ENCODE measurements around the gene ICOSLG.
"Not testable (repeated sequence)": the region's sequence is repeated elsewhere in the genome, so short reads cannot be mapped to it uniquely, and the experiment has no call there.

ICOSLG gene, protein sequence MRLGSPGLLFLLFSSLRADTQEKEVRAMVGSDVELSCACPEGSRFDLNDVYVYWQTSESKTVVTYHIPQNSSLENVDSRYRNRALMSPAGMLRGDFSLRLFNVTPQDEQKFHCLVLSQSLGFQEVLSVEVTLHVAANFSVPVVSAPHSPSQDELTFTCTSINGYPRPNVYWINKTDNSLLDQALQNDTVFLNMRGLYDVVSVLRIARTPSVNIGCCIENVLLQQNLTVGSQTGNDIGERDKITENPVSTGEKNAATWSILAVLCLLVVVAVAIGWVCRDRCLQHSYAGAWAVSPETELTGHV

DNA sequence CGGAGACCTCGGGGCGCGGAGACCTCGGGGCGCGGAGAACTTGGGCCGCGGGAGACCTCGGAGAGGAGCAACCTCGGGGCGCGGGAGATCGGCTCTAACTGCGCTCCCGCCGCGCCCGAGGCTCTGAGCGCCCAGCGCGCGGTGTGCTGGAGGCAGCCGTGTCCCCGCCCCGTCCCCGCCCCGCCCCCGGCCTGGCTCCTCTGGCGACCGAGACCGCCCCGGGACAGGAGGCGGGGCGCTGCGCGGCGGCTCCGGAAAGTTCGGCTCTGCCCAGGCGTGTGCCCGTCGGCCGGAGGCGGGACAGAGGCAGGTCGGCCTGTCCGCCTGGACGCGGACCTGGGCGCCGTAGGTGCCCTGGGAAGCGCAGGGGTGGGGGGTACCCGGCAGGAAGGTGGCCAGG, at the start of gene ICOSLG:
ICOSLG (minus strand) TSS at position 102 of the 400 bp plus-strand sequence. CDS start 126 bp downstream, outside the sequence.
- DNase-seq, result not testable (repeated sequence)

DNA sequence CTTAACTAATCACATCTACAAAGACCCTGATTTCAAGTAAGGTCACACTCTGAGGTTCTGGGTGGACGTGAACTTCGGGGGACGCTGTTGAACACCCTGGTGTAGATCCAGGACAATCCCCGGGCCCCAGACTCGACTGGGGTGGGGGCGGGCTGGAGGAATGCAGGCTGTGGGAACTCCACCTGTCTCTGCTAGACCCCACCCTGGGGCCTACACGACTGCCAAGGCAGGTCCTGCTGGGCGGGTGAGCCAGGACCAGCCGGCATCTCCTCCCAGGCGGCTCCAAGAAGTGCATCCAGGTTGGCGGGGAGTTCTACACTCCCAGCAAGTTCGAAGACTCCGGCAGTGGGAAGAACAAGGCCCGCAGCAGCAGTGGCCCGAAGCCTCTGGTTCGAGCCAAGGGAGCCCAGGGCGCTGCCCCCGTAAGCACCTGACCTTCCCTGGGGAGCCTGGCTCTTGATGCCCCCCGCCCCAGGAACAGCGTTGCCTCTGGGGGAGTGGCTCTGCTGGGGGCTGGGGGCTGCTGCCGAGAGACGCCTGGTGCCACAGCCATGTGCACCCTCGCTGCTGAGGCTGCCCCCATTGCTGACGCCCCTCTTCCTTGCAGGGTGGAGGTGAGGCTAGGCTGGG, 48.8 kb upstream of the ICOSLG start:
- DNase-seq, result no peak

DNA sequence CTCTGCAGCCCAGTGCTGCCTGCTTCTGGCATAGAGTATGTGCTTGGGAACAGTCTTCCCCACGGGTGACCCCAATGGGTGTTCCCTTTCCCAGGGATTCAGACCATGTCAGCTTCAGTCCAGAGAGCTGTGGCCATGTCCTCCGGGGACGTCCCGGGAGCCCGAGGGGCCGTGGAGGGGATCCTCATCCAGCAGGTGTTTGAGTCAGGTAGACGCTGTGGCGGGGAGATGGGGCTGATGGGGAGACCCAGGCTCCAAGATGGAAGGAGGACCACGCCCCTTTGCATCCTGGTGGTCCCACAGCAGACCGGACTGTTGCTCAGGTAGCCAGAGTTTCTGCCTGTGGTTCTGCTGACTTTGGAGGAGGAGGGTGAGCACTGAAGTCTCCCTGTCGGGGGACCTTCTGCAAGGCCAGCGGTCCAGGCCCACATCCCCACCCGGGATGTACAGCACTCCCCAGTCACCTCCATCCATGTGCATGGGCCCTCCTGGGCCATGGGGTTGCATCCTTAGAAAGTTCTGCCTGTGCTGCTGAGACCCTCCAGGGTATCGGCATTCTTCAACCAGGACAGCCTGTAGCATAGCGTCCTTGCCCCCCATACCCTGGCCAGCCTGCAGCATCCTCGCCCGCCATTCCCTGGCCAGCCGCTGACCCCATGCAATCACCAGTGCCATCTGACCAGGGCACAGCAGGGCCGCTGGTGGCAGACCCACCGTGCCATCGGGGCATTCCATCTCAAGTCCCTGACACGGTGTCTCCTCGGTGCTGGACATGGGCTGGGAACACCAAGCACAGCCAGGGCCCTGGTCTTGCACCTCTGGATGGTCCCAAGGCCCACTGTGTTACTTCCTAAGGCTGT, 47.7 kb upstream of the ICOSLG start:
- DNase-seq, result no peak

DNA sequence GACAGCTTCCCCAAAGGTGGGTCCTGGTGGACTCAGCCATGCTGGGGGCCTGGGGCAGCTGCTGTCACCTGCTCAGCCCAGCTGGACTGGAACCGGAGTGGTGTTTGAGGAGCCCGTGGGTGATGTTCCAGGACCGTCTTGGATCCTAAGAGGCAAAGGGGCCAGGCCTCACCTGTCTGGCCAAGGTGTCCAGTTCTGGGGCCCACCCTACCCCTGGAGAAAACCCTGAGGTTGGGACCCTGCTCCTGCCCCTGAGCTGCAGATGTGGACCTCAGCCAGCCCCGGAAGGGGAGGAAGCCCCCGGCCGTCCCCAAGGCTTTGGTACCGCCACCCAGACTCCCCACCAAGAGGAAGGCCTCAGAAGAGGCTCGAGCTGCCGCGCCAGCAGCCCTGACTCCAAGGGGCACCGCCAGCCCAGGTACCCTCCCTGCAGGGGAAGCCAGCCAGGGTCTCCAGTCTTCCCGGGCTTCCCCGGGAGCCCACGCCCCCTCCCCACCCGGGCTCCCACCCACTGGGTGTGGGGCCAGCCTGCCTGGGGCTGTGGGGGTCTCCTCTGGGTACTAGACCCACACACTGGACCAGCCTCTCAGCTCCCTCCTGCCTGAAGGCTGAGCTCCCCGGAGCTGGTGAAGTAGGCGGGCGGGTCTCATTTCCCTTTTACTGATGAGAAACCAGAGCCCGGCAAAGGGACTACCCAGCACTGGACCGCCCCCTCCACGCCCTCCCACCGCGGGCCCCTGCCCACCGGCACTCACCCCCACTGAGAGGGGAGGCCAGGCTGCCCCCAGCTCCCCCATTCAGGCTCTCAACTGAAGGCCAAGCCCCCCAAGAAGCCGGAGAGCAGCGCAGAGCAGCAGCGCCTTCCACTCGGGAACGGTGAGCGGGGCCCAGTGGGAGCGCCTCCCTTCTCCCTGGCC, 46.2 kb upstream of the ICOSLG start:
- no peak for DNase-seq

DNA sequence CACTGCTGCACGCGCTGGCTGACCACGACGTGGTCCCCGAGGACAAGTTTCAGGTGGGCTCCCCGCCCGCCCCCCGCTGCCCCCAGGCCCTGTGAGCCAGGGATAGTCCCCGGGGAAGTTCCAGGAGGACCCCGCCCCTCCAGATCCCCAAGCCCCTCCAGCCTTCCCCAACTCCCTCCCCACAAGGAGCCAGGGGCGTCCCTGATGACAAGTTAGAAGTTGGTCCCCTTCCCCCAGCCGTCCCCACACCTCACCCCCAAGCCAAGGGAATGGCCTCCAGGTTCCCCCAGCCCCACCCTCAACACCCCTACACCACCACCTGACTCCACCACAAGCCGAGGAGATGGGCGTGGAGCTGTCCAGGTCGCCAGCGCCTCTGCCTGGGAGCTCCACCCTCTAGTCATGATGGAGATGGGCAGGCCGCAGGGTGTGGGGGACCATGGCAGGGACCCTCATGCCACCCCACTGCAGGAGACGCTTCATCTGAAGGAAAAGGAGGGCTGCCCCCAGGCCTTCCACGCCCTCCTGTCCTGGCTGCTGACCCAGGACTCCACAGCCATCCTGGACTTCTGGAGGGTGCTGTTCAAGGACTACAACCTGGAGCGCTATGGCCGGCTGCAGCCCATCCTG, 45.5 kb upstream of the ICOSLG start:
- no peak for DNase-seq

DNA sequence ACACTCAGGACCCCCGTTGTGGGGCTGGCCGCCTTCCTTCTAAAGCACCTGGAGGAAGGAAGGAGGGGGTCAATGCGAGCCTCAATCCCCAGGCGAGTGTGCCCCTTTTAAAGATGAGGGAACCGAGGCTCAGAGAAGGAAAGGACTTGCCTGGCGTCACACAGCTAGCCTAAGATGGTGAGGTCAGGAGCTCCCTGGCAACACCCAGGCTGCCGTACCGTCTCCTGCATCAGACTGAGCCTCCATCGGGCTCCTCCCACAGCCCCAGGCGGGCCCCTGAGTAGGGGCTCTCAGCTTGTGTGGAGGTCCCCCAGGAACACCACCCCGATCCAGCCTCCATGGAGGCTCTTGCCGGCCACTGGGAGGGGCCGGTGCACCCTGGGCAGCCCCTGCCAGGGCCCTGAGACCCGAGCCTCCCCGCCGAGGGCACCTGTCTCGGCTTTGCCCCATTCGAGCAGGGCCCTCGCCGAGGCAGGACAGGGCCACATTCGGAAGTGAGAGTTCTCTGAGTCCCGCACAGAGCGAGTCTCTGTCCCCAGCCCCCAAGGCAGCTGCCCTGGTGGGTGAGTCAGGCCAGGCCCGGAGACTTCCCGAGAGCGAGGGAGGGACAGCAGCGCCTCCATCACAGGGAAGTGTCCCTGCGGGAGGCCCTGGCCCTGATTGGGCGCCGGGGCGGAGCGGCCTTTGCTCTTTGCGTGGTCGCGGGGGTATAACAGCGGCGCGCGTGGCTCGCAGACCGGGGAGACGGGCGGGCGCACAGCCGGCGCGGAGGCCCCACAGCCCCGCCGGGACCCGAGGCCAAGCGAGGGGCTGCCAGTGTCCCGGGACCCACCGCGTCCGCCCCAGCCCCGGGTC, 44.6 kb upstream of the ICOSLG start, which contains the start of gene AIRE:
AIRE (plus strand) TSS at position 739 of the 855 bp plus-strand sequence. CDS start 131 bp downstream, outside the sequence.
- DNase-seq, result no peak

DNA sequence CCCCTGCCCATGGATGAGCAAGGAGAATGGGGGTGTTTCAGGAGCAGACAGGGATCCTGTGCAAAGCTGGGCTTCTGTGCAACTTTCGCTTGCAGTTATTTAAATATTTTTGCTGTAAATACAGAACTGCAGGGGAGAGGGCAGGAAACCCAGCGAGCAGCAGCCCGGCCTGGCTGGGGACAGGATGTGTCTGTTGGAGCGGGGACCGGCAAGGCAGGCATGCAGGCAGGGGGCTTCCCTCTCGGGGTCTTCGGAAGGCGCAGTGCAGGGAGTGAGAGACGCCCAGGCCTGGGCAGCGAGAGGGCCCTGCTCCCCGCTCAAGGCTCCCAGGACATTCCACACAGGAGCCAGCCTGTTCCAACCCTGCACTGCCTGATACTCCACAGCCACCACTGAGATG, 43.2 kb upstream of the ICOSLG start:
- no peak for DNase-seq

DNA sequence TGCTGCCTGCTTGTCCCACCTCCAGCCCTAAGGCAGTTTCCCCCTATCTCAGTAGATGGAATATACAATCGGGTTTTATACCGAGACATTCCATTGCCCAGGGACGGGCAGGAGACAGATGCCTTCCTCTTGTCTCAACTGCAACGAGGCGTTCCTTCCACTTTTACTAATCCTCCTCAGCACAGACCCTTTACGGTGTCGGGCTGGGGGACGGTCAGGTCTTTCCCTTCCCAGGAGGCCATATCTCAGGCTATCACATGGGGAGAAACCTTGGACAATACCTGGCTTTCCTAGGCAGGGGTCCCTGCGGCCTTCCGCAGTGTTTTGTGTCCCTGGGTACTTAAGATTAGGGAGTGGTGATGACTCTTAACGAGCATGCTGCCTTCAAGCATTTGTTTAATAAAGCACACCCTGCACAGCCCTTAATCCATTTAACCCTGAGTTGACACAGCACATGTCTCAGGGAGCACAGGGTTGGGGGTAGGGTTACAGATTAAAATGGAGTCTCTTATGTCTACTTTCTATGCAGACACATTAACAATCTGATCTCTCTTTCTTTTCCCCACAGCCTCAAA, 42.6 kb upstream of the ICOSLG start:
- DNase-seq, result not testable (repeated sequence)

DNA sequence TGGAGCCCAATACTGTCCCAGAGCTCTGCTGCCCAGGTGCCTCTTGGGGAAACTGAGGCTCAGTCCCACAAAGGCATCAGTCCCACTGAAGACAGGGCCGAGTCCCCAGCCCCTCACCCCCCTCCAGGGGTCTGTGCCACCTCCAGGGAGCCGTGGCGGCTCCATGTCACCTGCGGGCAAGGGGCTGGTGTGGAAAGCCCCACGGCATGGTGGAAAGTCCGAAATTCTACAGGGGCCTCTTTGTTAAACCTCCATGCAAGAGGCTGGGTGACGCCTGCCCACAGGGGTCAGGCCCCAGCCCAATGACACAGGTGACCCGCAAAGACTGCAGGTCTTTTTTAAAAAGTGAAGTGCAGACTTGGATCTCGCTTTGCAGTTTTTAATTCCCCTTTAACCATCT, 41.6 kb upstream of the ICOSLG start:
- no peak for DNase-seq

DNA sequence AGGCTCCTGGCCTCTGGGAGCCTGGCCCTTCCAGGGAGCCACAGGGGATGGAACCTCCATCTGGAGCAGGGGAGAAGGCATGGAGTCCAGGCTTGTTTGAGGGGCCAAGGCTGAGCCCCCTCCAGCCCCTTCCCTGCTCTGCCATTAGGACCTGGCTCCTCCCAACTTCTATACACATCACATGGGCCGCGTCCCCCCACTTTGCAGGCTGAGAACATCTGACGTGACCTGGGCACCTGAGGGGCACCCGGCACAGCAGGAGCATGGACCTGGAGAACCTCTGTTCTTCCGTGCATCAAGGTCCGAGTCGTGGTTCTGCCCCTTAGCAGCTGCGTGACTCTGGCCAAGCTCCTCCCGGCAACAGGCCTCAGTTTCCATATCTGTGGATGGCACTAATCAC, 41.1 kb upstream of the ICOSLG start:
- no peak for DNase-seq

DNA sequence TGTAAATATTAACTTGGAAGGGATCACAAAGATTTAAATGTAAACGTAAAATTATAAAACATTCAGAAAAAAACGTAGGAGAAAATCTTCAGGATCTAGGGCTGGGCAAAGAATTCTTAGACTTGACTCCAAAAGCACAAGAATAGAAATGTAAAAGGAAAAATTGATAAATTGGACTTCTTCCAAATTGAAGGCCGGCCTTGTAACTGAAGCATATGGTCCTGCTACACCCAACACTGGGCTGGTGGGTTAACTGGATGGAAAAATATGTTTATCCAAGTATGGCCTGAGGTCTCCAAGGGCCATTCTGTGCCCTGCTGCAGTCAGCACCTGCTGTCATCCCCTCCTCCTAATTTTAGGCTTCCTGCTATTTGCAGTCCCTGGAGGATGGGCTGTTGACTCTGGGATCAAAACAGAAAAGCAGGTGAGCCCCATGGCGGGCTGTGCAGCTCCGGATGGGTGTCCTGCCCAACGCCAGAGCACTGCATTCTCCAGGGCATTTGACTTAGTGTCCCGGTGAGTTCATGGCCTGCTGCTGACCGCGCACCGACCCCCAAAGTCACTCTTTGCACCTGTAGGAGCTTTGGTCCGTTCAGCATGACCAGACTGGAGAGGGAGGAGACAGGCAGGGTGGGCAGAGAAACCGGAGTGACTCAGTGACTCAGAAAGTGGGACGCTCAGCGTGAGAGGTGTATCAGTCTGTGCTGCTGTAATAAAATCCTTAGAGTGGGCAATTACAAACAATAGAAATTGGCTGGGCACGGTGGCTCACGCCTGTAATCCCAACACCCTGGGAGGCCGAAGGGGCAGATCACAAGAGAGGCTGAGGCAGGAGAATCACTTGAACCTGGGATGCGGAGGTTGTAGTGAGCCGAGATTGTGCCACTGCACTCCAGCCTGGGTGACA, 38.9 kb upstream of the ICOSLG start:
- no peak for DNase-seq

DNA sequence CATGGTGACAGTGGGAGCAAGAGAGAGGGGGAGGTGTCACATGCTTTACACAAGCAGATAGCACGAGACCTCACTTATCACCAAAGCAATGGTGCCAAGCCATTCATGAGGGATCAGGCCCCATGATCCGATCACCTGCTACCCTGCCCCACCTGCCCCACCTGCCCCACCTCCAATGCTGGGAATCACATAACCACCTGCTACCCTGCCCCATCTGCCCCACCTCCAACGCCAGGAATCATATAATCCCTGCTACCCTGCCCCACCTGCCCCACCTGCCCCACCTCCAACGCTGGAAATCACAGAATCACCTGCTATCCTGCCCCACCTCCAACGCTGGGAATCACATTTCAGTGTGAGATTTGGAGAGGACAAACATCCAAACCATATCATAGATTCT, 34.3 kb upstream of the ICOSLG start:
- DNase-seq, result no peak

DNA sequence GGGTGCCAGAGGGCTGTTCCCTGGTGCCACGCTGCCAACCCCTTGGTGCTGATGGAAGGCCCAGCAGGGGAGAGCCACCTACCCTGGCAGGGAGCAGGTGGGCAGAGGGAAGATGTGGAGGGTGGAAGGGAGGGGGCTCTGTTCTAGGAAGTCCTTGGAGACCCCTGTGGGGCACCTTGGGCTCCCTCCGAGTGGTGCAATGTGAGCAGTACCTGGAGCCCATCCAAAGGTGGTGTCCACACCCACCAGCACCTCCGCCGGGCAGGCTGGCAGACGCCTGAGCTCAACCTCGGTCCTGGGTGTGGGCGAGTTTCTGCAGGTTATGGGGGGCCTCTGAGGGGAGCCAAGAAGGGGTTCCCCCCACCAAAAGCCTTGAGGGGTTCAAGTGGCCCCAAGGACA, 32.3 kb upstream of the ICOSLG start:
- no peak for DNase-seq

DNA sequence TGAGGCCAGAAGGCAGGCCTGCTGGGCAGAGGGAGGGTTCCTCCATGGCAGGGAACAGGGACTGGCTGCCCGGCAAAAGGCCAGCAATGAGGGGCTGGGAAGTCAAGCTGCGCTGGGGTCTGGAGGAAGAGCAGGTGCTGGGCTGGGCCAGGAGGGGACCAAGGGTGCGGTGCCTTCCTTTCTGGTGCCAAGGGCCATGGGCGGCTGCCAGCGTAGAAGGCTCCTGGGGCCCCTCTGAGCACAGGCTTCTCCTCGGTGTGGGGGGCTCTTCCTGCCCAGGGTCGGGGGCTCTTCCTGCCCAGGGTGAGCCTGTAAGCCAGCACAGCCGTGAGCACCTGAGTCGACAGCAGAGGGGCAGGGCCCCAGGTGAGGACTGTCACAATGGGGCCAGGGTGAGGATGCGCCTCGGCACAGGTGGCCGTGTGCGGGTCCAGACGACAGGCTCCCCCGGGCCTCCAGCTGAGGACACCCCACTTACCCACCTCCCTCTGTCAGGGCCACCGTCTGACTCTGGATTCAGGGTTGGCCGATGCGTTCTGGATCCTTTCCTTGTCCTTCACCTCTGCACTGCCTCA, 31.6 kb upstream of the ICOSLG start:
- no peak for DNase-seq

DNA sequence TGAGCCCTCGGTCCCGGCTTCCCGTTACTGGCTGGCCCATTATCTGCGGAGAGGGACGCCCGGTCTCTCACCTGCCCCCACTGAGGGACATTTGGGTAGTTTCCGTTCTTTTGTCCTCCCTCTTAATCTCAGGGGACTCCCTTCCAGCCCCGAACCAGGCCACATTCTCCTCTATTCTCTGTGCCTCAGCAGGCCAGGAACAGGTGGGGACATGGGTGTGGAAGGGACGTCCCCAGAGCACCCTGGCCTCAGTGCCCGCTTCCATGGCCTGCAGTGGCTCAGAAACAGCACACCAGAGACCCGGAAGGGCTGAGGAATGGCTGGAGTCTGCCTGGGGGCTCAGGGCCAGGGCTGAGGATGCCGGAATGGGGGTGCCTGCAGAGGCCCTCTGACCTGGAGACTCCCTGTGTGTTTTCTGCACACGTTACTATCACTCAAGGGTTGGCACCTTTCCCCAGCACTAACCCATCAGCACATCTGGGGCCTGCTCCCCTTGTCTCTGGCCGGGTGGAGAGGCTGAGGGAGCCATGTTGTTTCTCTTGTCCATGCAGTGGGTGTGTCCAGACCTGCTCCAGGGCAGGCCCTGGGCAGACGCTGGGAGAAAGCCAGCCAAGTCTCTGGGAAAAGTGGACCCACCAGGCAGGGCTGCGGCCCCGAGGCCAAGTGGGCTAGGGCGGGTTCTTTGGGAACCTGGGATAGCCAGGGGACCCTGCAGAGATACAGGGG, 31.0 kb upstream of the ICOSLG start:
- DNase-seq, result no peak

DNA sequence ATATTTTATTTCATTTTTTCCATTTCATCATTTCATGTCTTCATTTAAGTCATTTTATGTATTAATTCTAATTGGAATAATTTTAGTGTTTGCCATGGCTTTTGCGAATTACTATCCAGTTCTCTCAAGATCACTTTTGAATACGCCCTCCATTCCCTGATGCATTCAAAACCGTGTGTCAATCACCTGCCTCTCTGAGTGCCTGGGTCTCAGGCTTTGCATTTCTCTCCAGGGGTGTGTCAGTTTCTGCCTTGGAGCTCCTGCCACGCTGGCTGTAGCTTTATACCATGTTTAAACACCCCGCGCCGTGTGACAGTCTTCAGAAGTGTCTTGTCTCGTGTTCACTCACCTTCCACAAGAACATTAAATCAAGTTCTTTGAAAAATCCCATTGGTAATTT, 28.3 kb upstream of the ICOSLG start:
- no peak for DNase-seq

DNA sequence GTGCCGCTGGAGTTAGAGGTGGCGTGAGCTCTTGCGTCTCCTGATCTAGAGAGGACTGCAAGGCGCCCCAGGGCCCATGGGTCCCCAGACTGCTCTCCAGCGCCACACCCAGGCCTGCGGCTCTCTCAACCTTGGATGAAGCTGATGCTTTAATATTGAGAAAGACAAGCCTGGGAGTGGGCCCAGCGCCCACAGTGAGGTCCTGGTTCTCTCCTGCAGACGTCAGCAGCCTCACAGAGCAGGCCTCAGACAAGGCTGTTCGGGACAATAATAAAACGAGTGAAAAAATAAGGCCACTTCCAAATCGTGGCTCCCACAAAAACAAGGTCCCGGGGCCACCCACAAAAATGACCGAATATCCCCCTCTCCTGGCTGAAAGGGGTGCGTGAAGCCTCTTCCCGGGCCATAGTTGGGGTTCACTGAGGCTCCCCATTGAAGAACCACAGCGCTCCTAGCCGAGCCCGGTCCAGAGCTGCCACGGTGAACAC, 27.0 kb upstream of the ICOSLG start:
- no peak for DNase-seq

DNA sequence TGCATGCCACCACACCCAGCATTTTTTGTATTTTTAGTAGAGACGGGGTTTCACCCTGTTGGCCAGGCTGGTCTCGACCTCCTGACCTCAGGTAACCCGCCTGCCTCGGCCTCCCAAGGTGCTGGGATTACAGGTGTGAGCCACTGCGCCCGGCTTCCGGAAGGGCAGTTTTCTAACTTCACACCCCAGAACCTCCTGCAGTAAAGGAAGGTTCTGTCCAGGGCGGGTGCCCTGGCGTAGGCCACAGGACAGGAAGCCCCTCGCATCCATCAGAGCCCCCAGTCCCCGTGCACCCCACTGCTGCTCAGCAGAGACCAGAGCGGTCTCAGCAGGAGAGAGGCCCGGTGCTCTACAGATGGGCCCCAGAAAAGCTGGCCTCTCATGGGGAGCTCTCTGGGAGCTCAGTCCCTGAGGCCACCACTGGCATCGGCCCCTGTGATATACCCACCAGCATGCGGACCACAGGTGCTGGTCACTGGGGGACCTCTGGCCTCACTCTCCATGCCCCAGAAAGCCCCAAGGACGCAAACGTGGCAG, 25.1 kb upstream of the ICOSLG start:
- no peak for DNase-seq

Data from NCI-H187 treated with DMSO at 0.1 percent for 48 hours (cell line).